Neural progenitor cell (in vitro differentiated cells): Measurements from ENCODE around the gene BARX2.

Source experiments
- EZH2 ChIP-seq: fragments of 200-600 bp; sonication (generic); IDR thresholded peaks from 2 replicates; pipeline ENCODE4 v1.6.1; 2017; ENCODE audit warnings: antibody characterized with exemption, mild to moderate bottlenecking, moderate library complexity
- TF ChIP-seq, protein P1 (sequence below): fragments of 200-600 bp; sonication (generic); IDR thresholded peaks from 2 replicates; pipeline ENCODE4 v1.5.1; 2017; ENCODE audit warnings: antibody characterized with exemption, mild to moderate bottlenecking

DNA sequence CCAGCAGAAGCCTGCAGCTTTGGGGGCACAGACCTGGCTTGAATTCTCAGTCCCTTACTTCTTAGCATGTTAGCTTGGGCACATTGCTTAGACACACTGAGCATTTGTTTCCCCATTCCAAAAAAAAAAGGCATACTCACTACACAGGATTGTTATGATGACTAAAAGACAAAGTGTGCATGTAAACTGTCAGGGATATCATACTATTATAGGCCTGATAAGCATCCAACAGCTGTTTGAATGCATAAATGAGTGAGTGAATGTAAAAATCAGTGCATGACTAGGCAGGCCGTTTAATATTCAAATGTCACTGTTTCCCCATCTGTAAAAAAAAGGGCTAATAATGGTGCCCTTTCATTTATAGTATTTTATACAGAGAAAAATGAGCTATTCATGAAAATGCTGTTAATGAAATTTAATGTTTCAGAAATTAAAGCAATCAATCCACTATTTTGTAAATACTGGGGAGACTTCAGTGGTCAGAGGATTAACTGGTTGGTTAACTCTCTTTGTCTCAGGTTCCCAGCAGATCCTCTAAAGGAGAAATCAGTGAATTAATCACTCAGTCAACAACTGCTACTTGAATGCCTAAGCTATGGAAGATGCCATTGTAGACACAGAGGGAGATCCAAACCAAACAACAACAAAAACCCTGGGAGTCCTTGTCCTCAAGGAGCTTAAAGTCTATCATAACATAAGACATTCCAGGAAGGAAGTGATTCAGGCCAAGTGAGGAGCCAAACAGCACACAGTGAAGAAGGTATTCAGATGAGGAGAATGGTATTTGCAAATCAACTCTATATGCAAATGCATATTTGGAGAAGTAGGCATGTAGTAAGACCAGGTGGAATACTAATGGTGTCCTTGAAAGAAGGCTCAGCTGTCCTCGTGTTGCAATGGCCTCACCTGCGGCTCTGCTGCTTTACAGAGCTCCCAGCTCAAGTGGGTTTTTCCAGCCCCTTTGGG lies 26.8 kb downstream of the BARX2 start:
- no peak for TF ChIP-seq EZH2
- TF ChIP-seq, protein P1, sequence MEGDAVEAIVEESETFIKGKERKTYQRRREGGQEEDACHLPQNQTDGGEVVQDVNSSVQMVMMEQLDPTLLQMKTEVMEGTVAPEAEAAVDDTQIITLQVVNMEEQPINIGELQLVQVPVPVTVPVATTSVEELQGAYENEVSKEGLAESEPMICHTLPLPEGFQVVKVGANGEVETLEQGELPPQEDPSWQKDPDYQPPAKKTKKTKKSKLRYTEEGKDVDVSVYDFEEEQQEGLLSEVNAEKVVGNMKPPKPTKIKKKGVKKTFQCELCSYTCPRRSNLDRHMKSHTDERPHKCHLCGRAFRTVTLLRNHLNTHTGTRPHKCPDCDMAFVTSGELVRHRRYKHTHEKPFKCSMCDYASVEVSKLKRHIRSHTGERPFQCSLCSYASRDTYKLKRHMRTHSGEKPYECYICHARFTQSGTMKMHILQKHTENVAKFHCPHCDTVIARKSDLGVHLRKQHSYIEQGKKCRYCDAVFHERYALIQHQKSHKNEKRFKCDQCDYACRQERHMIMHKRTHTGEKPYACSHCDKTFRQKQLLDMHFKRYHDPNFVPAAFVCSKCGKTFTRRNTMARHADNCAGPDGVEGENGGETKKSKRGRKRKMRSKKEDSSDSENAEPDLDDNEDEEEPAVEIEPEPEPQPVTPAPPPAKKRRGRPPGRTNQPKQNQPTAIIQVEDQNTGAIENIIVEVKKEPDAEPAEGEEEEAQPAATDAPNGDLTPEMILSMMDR = no peak
